Hepatocyte (in vitro differentiated cells): ENCODE measurements around the gene GASK1A. TPM values are rescaled to one million over a fixed set of nuclear protein-coding genes. Genes with fewer than 3 reads are reported as not detected.

ENCODE experiments used
- DNase-seq: peaks from one replicate; pipeline ENCODE4 v3.0.0-alpha.2; 2016; ENCODE audit warnings: low spot score
- H2AFZ ChIP-seq: fragments of 200-600 bp; sonication (generic); 2 replicates; pipeline ENCODE4 v1.6.0; 2016; ENCODE audit warnings: antibody characterized with exemption, mild to moderate bottlenecking
- H3K27ac ChIP-seq: fragments of 200-600 bp; sonication (generic); 2 replicates; pipeline ENCODE4 v1.5.1; 2016; ENCODE audit warnings: mild to moderate bottlenecking
- H3K27me3 ChIP-seq: fragments of 200-600 bp; sonication (generic); 2 replicates; pipeline ENCODE4 v1.6.1; 2016
- H3K36me3 ChIP-seq: fragments of 200-600 bp; sonication (generic); replicated peaks from 2 replicates; pipeline ENCODE4 v1.5.1; 2016; ENCODE audit warnings: low read depth; ENCODE audit not compliant: insufficient read depth
- H3K4me1 ChIP-seq: fragments of 200-600 bp; sonication (generic); 2 replicates; pipeline ENCODE4 v1.5.1; 2016; ENCODE audit warnings: mild to moderate bottlenecking, moderate library complexity; ENCODE audit not compliant: insufficient read depth
- H3K4me2 ChIP-seq: fragments of 200-600 bp; sonication (generic); 2 replicates; pipeline ENCODE4 v1.6.0; 2016
- H3K4me3 ChIP-seq: fragments of 200-600 bp; sonication (generic); 2 replicates; pipeline ENCODE4 v1.5.1; 2016; ENCODE audit warnings: mild to moderate bottlenecking
- H3K79me2 ChIP-seq: fragments of 200-600 bp; sonication (generic); 2 replicates; pipeline ENCODE4 v1.6.0; 2017; ENCODE audit warnings: mild to moderate bottlenecking
- H3K9me2 ChIP-seq: fragments of 200-600 bp; sonication (generic); replicated peaks from 2 replicates; pipeline ENCODE4 v1.6.0; 2017; ENCODE audit warnings: mild to moderate bottlenecking; ENCODE audit not compliant: insufficient read depth
- H3K9me3 ChIP-seq: fragments of 200-600 bp; sonication (generic); 2 replicates; pipeline ENCODE4 v1.5.1; 2016; ENCODE audit warnings: low read depth, mild to moderate bottlenecking
- H4K20me1 ChIP-seq: fragments of 200-600 bp; sonication (generic); 2 replicates; pipeline ENCODE4 v1.6.0; 2016; ENCODE audit warnings: mild to moderate bottlenecking; ENCODE audit not compliant: insufficient read depth, poor library complexity, severe bottlenecking
- CTCF ChIP-seq: fragments of 200-600 bp; sonication (generic); IDR thresholded peaks from 2 replicates; pipeline ENCODE4 v1.5.1; 2016; ENCODE audit warnings: antibody characterized with exemption, mild to moderate bottlenecking; ENCODE audit not compliant: poor library complexity
- EZH2 ChIP-seq: fragments of 200-600 bp; sonication (generic); IDR thresholded peaks from 2 replicates; pipeline ENCODE4 v1.6.1; 2016; ENCODE audit warnings: antibody characterized with exemption, mild to moderate bottlenecking, borderline replicate concordance
- EZH2phosphoT487 ChIP-seq: fragments of 200-600 bp; sonication (generic); IDR thresholded peaks from one replicate; pipeline ENCODE4 v1.6.1; 2018; ENCODE audit warnings: antibody characterized with exemption, mild to moderate bottlenecking, low read depth, moderate library complexity; ENCODE audit not compliant: unreplicated experiment, severe bottlenecking
- WGBS: methylation state at CpG from one replicate; pipeline ENCODE4 v1.1.6; 2016; ENCODE audit warnings: low lambda C conversion rate; ENCODE audit errors: missing lambda C conversion rate; 5-methylcytosine and 5-hydroxymethylcytosine counted together
- polyA plus RNA-seq: library from polyadenylated mRNA; unstranded; fragments of >200 nt; fragmentation: Nextera tagmentation; extraction: Ambion mirVana; gene quantifications from 2 replicates; pipeline ENCODE4 v1.2.1, GENCODE V29; 2016
- total RNA-seq: library from RNA; depleted of rRNA; stranded (reverse); fragments of >200 nt; gene quantifications from 2 replicates; pipeline ENCODE4 v1.2.3, GENCODE V29; 2014

Gene GASK1A
- total and polyA plus RNA-seq, 2 experiments from 2014 or later = 1.1 to 2.1 TPM

DNA sequence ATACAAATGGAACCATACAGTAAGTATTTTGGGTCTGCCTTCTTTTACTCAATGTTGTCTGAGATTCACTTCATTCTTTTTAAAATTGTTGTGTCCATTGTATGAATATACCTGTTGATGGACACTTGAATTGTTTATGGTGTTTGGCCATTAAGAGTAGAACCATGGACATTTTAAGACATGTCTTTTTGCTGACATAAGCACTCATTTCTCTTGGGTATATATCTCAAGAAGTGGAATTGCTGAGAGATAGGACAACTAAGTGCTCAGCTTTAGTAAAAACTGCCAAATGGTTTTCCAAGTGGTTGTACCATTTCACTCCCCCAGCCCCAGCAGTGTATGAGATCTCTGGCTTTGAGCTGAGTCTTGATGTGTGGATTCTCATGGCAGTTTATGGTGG lies 98.6 kb downstream of the GASK1A start:
- Histone ChIP-seq H2AFZ (no peak overlapping the region), H3K4me2 (no peak overlapping the region), H3K4me3 (no peak overlapping the region), H4K20me1 (no peaks in the 10 kb centered on the region), H3K36me3 (no peaks in the 10 kb centered on the region), H3K27ac (no peak overlapping the region), H3K27me3 (no peaks in the 10 kb centered on the region), H3K4me1 (peaks cover 3% of the 10 kb centered on the region), H3K79me2 (no peaks in the 10 kb centered on the region), H3K9me3 (no peaks in the 10 kb centered on the region), H3K9me2 (no peaks in the 10 kb centered on the region)
- no peak for DNase-seq
- no peak for TF ChIP-seq CTCF

DNA sequence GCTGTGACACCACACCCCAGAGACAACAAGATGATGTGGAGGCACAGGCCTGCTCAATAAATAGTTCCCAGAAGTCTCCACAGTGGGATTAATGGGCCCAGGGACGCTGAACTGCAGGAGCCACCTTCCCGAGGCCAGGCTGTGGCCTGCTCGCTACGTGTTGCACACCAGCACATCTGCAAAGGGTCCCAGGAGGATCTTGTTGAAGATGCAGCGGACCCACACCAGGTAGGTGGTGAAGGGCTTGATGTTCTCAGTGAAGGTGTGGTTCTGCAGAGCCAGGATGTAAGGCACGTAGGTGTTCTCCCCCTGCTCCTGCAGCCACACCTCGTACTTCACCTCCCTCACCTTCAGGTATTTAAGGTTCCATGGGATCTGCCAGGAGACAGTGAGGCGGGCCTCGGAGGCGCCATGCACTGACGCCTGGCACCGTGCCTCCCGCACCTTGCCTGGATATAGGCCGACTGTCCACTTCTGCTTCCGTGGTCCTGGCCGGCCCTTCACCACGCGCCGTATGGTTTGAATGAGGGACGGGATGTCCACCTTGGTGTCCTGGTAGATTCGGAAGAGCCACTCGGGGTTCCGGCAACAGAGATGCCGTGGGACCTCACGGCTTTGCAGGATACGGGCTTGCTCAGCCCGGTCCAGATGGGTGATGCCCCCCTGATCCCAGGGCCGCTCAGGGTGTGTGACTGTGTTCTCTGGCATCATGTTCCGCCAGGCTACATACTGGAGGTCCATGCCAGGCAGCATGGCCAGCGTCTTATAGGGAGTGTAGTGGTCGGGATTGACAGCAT lies 100.6 kb downstream of the GASK1A start:
- TF ChIP-seq EZH2 = no peak
- TF ChIP-seq EZH2phosphoT487 = no peak
- TF ChIP-seq CTCF = no peak
- WGBS = 97% methylated on average over 31 of the region's 31 CpGs
- H3K4me3 ChIP-seq = no peak overlapping the region
- no peaks in the 10 kb centered on the region for H3K79me2 ChIP-seq
- no peak overlapping the region for H2AFZ ChIP-seq
- H3K4me1 ChIP-seq = peaks cover 3% of the 10 kb centered on the region
- no peaks in the 10 kb centered on the region for H4K20me1 ChIP-seq
- H3K27me3 ChIP-seq = no peaks in the 10 kb centered on the region
- no peaks in the 10 kb centered on the region for H3K9me2 ChIP-seq
- H3K36me3 ChIP-seq = no peaks in the 10 kb centered on the region
- H3K27ac ChIP-seq = no peak overlapping the region
- DNase-seq = no peak
- H3K9me3 ChIP-seq = no peaks in the 10 kb centered on the region
- H3K4me2 ChIP-seq = no peak overlapping the region

DNA sequence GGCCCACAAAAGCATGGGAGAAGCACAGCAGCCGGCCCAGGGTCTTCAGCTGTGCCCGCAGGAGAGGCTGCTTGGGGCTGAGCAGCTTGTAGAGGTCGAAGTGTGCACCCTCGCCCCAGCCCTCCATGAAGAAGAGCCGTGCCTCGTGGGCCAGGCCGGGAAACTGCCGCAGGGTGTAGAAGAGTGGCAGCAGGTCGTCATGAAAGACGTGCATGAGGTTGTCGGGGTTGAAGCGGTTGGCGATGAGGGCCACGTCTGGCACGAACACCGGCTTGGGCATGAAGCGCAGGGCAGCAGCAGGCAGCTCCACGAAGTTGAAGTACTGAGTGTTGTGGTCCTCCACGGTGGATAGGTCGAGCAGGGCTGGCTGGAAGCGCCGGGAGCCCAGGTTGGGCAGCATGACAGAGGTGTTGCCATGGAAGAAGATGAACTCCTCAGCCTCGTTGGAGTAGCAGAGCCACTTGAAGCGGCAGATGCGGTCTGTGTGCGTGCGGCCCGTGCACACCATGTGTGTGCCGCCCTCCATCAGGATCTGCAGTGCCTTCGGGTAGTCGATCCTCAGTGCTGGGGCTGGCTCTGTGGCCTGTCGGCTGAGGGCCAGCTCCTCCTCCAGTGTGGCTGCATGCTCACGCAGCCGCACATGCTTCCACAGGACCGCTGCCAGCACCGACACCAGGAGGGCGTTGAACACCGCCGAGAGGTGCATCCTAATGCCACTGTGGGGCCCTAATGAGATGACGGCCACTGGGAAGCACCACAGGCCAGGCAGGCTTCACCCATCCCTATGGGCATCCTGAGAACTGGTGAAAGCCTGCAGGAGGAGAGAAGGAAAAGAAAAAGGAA lies 101.8 kb downstream of the GASK1A start:
- no peak overlapping the region for H3K27ac ChIP-seq
- H3K4me2 ChIP-seq = no peak overlapping the region
- no peaks in the 10 kb centered on the region for H3K9me3 ChIP-seq
- no peak overlapping the region for H2AFZ ChIP-seq
- DNase-seq = no peak
- no peaks in the 10 kb centered on the region for H3K36me3 ChIP-seq
- no peaks in the 10 kb centered on the region for H3K27me3 ChIP-seq
- H3K9me2 ChIP-seq = no peaks in the 10 kb centered on the region
- no peak overlapping the region for H3K4me3 ChIP-seq
- TF ChIP-seq CTCF (no peak), EZH2phosphoT487 (no peak), EZH2 (no peak)
- H3K4me1 ChIP-seq = peaks cover 3% of the 10 kb centered on the region
- H3K79me2 ChIP-seq = no peaks in the 10 kb centered on the region
- H4K20me1 ChIP-seq = no peaks in the 10 kb centered on the region
- WGBS = 98% methylated on average over 40 of the region's 40 CpGs
